H9 (cell line): ENCODE measurements around the gene DUOX1. TPM values are rescaled to one million over a fixed set of nuclear protein-coding genes. Genes with fewer than 3 reads are reported as not detected.

Source experiments
- DNase-seq: peaks from one replicate; pipeline ENCODE4 v3.0.0-alpha.2; 2017
- H2AFZ ChIP-seq: one replicate; pipeline ENCODE4 v1.6.1; 2013; ENCODE audit warnings: mild to moderate bottlenecking, low read length, control low read depth, moderate library complexity
- H2AK5ac ChIP-seq: 2 replicates; pipeline ENCODE4 v1.6.1; 2013; ENCODE audit warnings: low read length, control low read depth, mixed read lengths; ENCODE audit not compliant: insufficient read length
- H2BK120ac ChIP-seq: one replicate; pipeline ENCODE4 v1.6.1; 2013; ENCODE audit warnings: low read depth, mild to moderate bottlenecking, low read length, control low read depth, inconsistent platforms; ENCODE audit not compliant: poor library complexity, severe bottlenecking
- H2BK12ac ChIP-seq: 2 replicates; pipeline ENCODE4 v1.6.1; 2013; ENCODE audit warnings: low read length, control low read depth, mixed read lengths, low read depth; ENCODE audit not compliant: insufficient read length
- H2BK15ac ChIP-seq: 2 replicates; pipeline ENCODE4 v1.6.1; 2013; ENCODE audit warnings: low read depth, low read length, control low read depth
- H2BK20ac ChIP-seq: one replicate; pipeline ENCODE4 v1.6.1; 2013; ENCODE audit warnings: low read depth, mild to moderate bottlenecking, low read length, control low read depth, inconsistent platforms; ENCODE audit not compliant: poor library complexity, severe bottlenecking
- H2BK5ac ChIP-seq: 2 replicates; pipeline ENCODE4 v1.6.1; 2013; ENCODE audit warnings: low read length, control low read depth, mixed read lengths; ENCODE audit not compliant: insufficient read length
- H3K14ac ChIP-seq: 2 replicates; pipeline ENCODE4 v1.6.1; 2013; ENCODE audit warnings: low read length, control low read depth; ENCODE audit not compliant: insufficient read depth
- H3K18ac ChIP-seq: 2 replicates; pipeline ENCODE4 v1.6.1; 2013; ENCODE audit warnings: low read depth, mild to moderate bottlenecking, mixed read lengths, low read length, control low read depth; ENCODE audit not compliant: insufficient read length
- H3K23ac ChIP-seq: 2 replicates; pipeline ENCODE4 v1.6.1; 2013; ENCODE audit warnings: low read length, control low read depth, mixed read lengths, low read depth; ENCODE audit not compliant: insufficient read length
- H3K23me2 ChIP-seq: 2 replicates; pipeline ENCODE4 v1.6.1; 2013; ENCODE audit warnings: low read depth, mild to moderate bottlenecking, mixed read lengths, low read length, control low read depth; ENCODE audit not compliant: insufficient read length, poor library complexity, severe bottlenecking
- H3K27ac ChIP-seq: 2 replicates; pipeline ENCODE4 v1.5.1; 2013; ENCODE audit warnings: low read length, control low read depth, mixed read lengths, low read depth; ENCODE audit not compliant: insufficient read length
- H3K27me3 ChIP-seq: 2 replicates; pipeline ENCODE4 v1.6.1; 2013; ENCODE audit warnings: low read length, control low read depth, inconsistent platforms; ENCODE audit not compliant: insufficient read depth
- H3K4ac ChIP-seq: 2 replicates; pipeline ENCODE4 v1.6.1; 2013; ENCODE audit warnings: low read depth, mild to moderate bottlenecking, control low read depth, inconsistent platforms, low read length, moderate library complexity
- H3K4me1 ChIP-seq: 2 replicates; pipeline ENCODE4 v1.6.1; 2013; ENCODE audit warnings: low read length, control low read depth, inconsistent platforms; ENCODE audit not compliant: insufficient read depth
- H3K4me2 ChIP-seq: 2 replicates; pipeline ENCODE4 v1.6.1; 2013; ENCODE audit warnings: low read length, control low read depth, mixed read lengths; ENCODE audit not compliant: insufficient read length, insufficient read depth
- H3K56ac ChIP-seq: 2 replicates; pipeline ENCODE4 v1.6.1; 2013; ENCODE audit warnings: low read depth, mild to moderate bottlenecking, mixed read lengths, low read length, control low read depth; ENCODE audit not compliant: insufficient read length
- H3K79me1 ChIP-seq: 2 replicates; pipeline ENCODE4 v1.6.1; 2013; ENCODE audit warnings: low read depth, mild to moderate bottlenecking, moderate library complexity, low read length, control low read depth, inconsistent platforms; ENCODE audit not compliant: insufficient read depth, poor library complexity, severe bottlenecking
- H3K79me2 ChIP-seq: 2 replicates; pipeline ENCODE4 v1.6.1; 2013; ENCODE audit warnings: low read length, control low read depth, inconsistent platforms; ENCODE audit not compliant: insufficient read depth
- H3K9ac ChIP-seq: 2 replicates; pipeline ENCODE4 v1.6.1; 2013; ENCODE audit warnings: low read length, control low read depth, mixed read lengths; ENCODE audit not compliant: insufficient read length; ENCODE audit errors: extremely low read depth
- H3K9me3 ChIP-seq: one replicate; pipeline ENCODE4 v1.6.1; 2013; ENCODE audit warnings: low read depth, low read length, inconsistent platforms; ENCODE audit not compliant: control insufficient read depth
- H3T11ph ChIP-seq: one replicate; pipeline ENCODE4 v1.6.1; 2013; ENCODE audit warnings: mild to moderate bottlenecking, low read length, control low read depth, inconsistent platforms
- H4K20me1 ChIP-seq: one replicate; pipeline ENCODE4 v1.6.1; 2013; ENCODE audit not compliant: control insufficient read depth, insufficient read length, insufficient read depth
- H4K5ac ChIP-seq: 2 replicates; pipeline ENCODE4 v1.6.1; 2013; ENCODE audit warnings: low read depth, mild to moderate bottlenecking, mixed read lengths, low read length, control low read depth; ENCODE audit not compliant: insufficient read length
- H4K8ac ChIP-seq: replicated peaks from 2 replicates; pipeline ENCODE4 v1.6.1; 2013; ENCODE audit warnings: low read length, control low read depth, mixed read lengths, low read depth; ENCODE audit not compliant: insufficient read length
- H4K91ac ChIP-seq: 2 replicates; pipeline ENCODE4 v1.6.1; 2013; ENCODE audit warnings: low read depth, mild to moderate bottlenecking, moderate library complexity, mixed read lengths, low read length, control low read depth; ENCODE audit not compliant: insufficient read length
- H3K27ac Mint-ChIP-seq, 3 experiments: 2 replicates in 2 of 3; 3 replicates in 1 of 3; pipeline ENCODE4 v1.8.0; 2020 to 2021; ENCODE audit warnings: mixed read lengths in 3 of 3, mild to moderate bottlenecking in 1 of 3, moderate library complexity in 1 of 3
- H3K27me3 Mint-ChIP-seq: 2 replicates; pipeline ENCODE4 v1.8.0; 2021; ENCODE audit warnings: low read depth, mild to moderate bottlenecking, moderate library complexity, mixed read lengths
- H3K36me3 Mint-ChIP-seq, 3 experiments: 2 replicates in 2 of 3; 3 replicates in 1 of 3; pipeline ENCODE4 v1.8.0; 2020 to 2021; ENCODE audit warnings: low read depth in 3 of 3, mixed read lengths in 3 of 3; ENCODE audit not compliant: insufficient read depth in 1 of 3
- H3K4me1 Mint-ChIP-seq, 2 experiments: 2 replicates each; pipeline ENCODE4 v1.8.0; 2020; ENCODE audit warnings: mixed read lengths in 2 of 2
- H3K4me3 Mint-ChIP-seq, 2 experiments: 2 replicates in 1 of 2; 3 replicates in 1 of 2; pipeline ENCODE4 v1.8.0; 2020 to 2021; ENCODE audit warnings: mild to moderate bottlenecking in 2 of 2, mixed read lengths in 2 of 2, moderate library complexity in 1 of 2
- H3K9me3 Mint-ChIP-seq, 2 experiments: 2 replicates in 1 of 2; 3 replicates in 1 of 2; pipeline ENCODE4 v1.8.0; 2020; ENCODE audit warnings: mild to moderate bottlenecking in 2 of 2, mixed read lengths in 2 of 2, moderate library complexity in 1 of 2
- WGBS: extraction: QIAGEN DNeasy Blood & Tissue Kit; methylation state at CpG from one replicate; pipeline ENCODE4 v1.1.7; 2013; ENCODE audit warnings: missing lambda C conversion rate, low lambda C conversion rate, mixed read lengths; ENCODE audit not compliant: insufficient read length; ENCODE audit errors: extremely low coverage; 5-methylcytosine and 5-hydroxymethylcytosine counted together
- total RNA-seq: library from RNA; stranded (reverse); gene quantifications from 2 replicates; pipeline ENCODE4 v1.2.1, GENCODE V29; 2021
- TF ChIP-seq, protein P1 (sequence below): fragments of 200-600 bp; sonication (generic); conservative IDR thresholded peaks from 3 replicates; pipeline ENCODE4 v1.8.0; 2021; ENCODE audit warnings: antibody characterized with exemption, mild to moderate bottlenecking

Gene DUOX1
- total RNA-seq, 1 experiment from 2014 or later = 2.6 TPM

DNA sequence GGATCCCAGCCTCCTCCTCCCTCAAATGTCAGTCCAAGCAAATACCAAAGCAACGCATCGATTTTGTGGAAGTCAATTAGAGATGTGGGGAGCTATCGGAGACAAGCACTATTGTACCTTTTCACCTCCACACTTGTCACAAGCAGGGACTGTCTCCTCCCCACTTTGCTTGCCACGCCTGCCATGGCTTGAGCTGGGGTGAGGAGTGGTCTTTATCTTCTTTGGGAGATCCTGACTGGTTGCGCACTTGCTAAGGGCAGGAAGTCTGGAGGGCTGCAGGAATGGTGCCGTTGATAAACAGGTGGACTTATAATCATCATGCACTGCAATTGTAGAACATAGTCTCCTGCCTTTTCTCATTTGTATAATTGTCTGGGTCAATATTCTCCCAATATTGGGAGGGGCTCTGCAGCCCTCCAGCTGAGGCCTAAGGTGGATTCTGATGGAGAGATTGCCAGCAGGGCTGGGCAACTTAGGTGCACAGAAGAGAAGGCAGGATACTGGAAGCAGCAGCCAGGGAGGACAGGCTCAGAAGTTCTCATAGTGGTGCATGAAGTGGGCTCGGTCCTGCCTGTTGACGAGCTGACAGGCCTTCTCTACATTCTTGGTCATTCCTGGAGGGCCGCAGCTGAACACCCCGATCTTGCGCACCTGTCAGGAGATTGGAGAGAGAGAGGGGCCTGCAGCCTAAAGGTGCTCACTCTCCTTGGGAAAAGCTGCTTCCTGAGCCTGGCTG, 36.0 kb upstream of the DUOX1 start:
- Histone ChIP-seq H3K14ac (no peak overlapping the region; the same call in 1 of the 2 replicates), H2BK120ac (no peak overlapping the region), H2BK15ac (no peak overlapping the region), H3K23ac (no peak overlapping the region), H3T11ph (no peak overlapping the region), H4K8ac (no peak overlapping the region), H3K9me3 (no peaks in the 10 kb centered on the region), H4K91ac (no peak overlapping the region), H3K9ac (no peak overlapping the region), H3K18ac (no peak overlapping the region), H4K5ac (no peak overlapping the region), H2BK12ac (no peak overlapping the region), H3K79me1 (no peaks in the 10 kb centered on the region), H3K23me2 (no peaks in the 10 kb centered on the region), H3K27ac (no peak overlapping the region), H2BK5ac (no peak overlapping the region), H3K27me3 (no peaks in the 10 kb centered on the region), H2AFZ (no peak overlapping the region), H3K4me2 (no peak overlapping the region), H4K20me1 (no peaks in the 10 kb centered on the region), H2BK20ac (no peak overlapping the region), H2AK5ac (no peak overlapping the region), H3K4ac (no peak overlapping the region), H3K79me2 (no peaks in the 10 kb centered on the region), H3K56ac (no peak overlapping the region), H3K4me1 (no peaks in the 10 kb centered on the region)
- Mint-ChIP-seq H3K4me3 (no peak overlapping the region), H3K9me3 (no peaks in the 10 kb centered on the region; a peak in 1 of 5 replicates), H3K36me3 (no peaks in the 10 kb centered on the region; a peak in 1 of 7 replicates), H3K27me3 (peaks cover 17% of the 10 kb centered on the region), H3K4me1 (no peaks in the 10 kb centered on the region), H3K27ac (no peak overlapping the region)
- TF ChIP-seq, protein P1, sequence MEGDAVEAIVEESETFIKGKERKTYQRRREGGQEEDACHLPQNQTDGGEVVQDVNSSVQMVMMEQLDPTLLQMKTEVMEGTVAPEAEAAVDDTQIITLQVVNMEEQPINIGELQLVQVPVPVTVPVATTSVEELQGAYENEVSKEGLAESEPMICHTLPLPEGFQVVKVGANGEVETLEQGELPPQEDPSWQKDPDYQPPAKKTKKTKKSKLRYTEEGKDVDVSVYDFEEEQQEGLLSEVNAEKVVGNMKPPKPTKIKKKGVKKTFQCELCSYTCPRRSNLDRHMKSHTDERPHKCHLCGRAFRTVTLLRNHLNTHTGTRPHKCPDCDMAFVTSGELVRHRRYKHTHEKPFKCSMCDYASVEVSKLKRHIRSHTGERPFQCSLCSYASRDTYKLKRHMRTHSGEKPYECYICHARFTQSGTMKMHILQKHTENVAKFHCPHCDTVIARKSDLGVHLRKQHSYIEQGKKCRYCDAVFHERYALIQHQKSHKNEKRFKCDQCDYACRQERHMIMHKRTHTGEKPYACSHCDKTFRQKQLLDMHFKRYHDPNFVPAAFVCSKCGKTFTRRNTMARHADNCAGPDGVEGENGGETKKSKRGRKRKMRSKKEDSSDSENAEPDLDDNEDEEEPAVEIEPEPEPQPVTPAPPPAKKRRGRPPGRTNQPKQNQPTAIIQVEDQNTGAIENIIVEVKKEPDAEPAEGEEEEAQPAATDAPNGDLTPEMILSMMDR = no peak
- WGBS = no CpG with 5 or more reads among the region's 11 CpGs
- DNase-seq = no peak
